Osteoblast (primary cell): ENCODE data around the gene ILKAP. TPM values are rescaled to one million over a fixed set of nuclear protein-coding genes. Genes with fewer than 3 reads are reported as not detected.

Experiments used
- DNase-seq: peaks from one replicate; pipeline ENCODE4 v3.0.0; 2011; ENCODE audit warnings: low spot score, mixed read lengths; ENCODE audit not compliant: insufficient read length; ENCODE audit errors: missing footprints
- H2AFZ ChIP-seq: 2 replicates; pipeline ENCODE4 v1.6.0; 2011; ENCODE audit warnings: mild to moderate bottlenecking, low read length
- H3K27ac ChIP-seq: 2 replicates; pipeline ENCODE4 v1.5.1; 2011; ENCODE audit warnings: mild to moderate bottlenecking, low read depth, low read length, moderate library complexity
- H3K27me3 ChIP-seq: 2 replicates; pipeline ENCODE4 v1.6.0; 2012; ENCODE audit warnings: mild to moderate bottlenecking, control low read depth, inconsistent platforms, low read length, moderate library complexity; ENCODE audit not compliant: insufficient read depth
- H3K36me3 ChIP-seq: 2 replicates; pipeline ENCODE4 v1.5.1; 2011; ENCODE audit warnings: mild to moderate bottlenecking, low read length, control low read depth, moderate library complexity; ENCODE audit not compliant: insufficient read depth
- H3K4me1 ChIP-seq: 2 replicates; pipeline ENCODE4 v1.5.1; 2011; ENCODE audit warnings: mild to moderate bottlenecking, low read length, control low read depth, moderate library complexity; ENCODE audit not compliant: insufficient read depth
- H3K4me2 ChIP-seq: 2 replicates; pipeline ENCODE4 v1.6.0; 2011; ENCODE audit warnings: mild to moderate bottlenecking, low read length; ENCODE audit not compliant: insufficient read depth
- H3K4me3 ChIP-seq: fragments of 200-600 bp; sonication (generic); 3 replicates; pipeline ENCODE4 v1.5.1; 2012; ENCODE audit warnings: mild to moderate bottlenecking, low read length, inconsistent platforms; ENCODE audit not compliant: insufficient read depth
- H3K79me2 ChIP-seq: 2 replicates; pipeline ENCODE4 v1.6.0; 2012; ENCODE audit warnings: mild to moderate bottlenecking, low read length, control low read depth, inconsistent platforms; ENCODE audit not compliant: insufficient read depth
- H3K9me3 ChIP-seq: 2 replicates; pipeline ENCODE4 v1.5.1; 2011; ENCODE audit warnings: low read depth, low read length, control low read depth
- H4K20me1 ChIP-seq: 2 replicates; pipeline ENCODE4 v1.6.0; 2012; ENCODE audit warnings: mild to moderate bottlenecking, low read length, control low read depth; ENCODE audit not compliant: insufficient read depth
- CTCF ChIP-seq: IDR thresholded peaks from 2 replicates; pipeline ENCODE4 v1.5.1; 2011; ENCODE audit warnings: mild to moderate bottlenecking, low read depth, low read length, moderate library complexity; ENCODE audit errors: extremely low read depth
- total RNA-seq: library from RNA; depleted of rRNA; stranded (reverse); fragments of >200 nt; gene quantifications from 2 replicates; pipeline ENCODE4 v1.2.3, GENCODE V29; 2012

The ILKAP gene
- total RNA-seq, 1 donor = 24.2 TPM

- no peak overlapping the region for H3K27ac ChIP-seq
- no peaks in the 10 kb centered on the region for H3K9me3 ChIP-seq
- H3K27me3 ChIP-seq = no peaks in the 10 kb centered on the region
- H4K20me1 ChIP-seq = no peaks in the 10 kb centered on the region
- H3K4me3 ChIP-seq = no peak overlapping the region
- H3K36me3 ChIP-seq = no peaks in the 10 kb centered on the region
- H2AFZ ChIP-seq = no peak overlapping the region
- no peak for TF ChIP-seq CTCF
- no peak overlapping the region for H3K4me2 ChIP-seq
- no peaks in the 10 kb centered on the region for H3K4me1 ChIP-seq
- DNase-seq = no peak
- H3K79me2 ChIP-seq = no peaks in the 10 kb centered on the region
These were observed 54.5 kb downstream of the ILKAP start for GRCh38 chr2:238148981-238149380.

- Histone ChIP-seq H4K20me1 (no peaks in the 10 kb centered on the region), H3K4me3 (no peak overlapping the region), H3K27me3 (no peaks in the 10 kb centered on the region), H3K79me2 (no peaks in the 10 kb centered on the region), H3K27ac (no peak overlapping the region), H3K4me1 (peaks cover 8% of the 10 kb centered on the region), H2AFZ (no peak overlapping the region), H3K9me3 (no peaks in the 10 kb centered on the region), H3K36me3 (no peaks in the 10 kb centered on the region), H3K4me2 (no peak overlapping the region)
- no peak for DNase-seq
- no peak for TF ChIP-seq CTCF
These were observed 56.5 kb downstream of the ILKAP start for GRCh38 chr2:238146884-238147544.

GRCh38 chr2:238145851-238146250 lies 57.6 kb downstream of the ILKAP start:
- DNase-seq = no peak
- peaks cover 11% of the 10 kb centered on the region for H3K4me1 ChIP-seq
- H3K79me2 ChIP-seq = no peaks in the 10 kb centered on the region
- no peak overlapping the region for H2AFZ ChIP-seq
- H3K27ac ChIP-seq = no peak overlapping the region
- no peak overlapping the region for H3K4me3 ChIP-seq
- TF ChIP-seq CTCF = no peak
- no peaks in the 10 kb centered on the region for H3K9me3 ChIP-seq
- H3K36me3 ChIP-seq = no peaks in the 10 kb centered on the region
- no peak overlapping the region for H3K4me2 ChIP-seq
- no peaks in the 10 kb centered on the region for H3K27me3 ChIP-seq
- H4K20me1 ChIP-seq = no peaks in the 10 kb centered on the region

- TF ChIP-seq CTCF = no peak
- H3K4me1 ChIP-seq = peaks cover 11% of the 10 kb centered on the region
- no peak overlapping the region for H2AFZ ChIP-seq
- H3K79me2 ChIP-seq = no peaks in the 10 kb centered on the region
- H3K4me2 ChIP-seq = no peak overlapping the region
- H3K27ac ChIP-seq = no peak overlapping the region
- H3K4me3 ChIP-seq = no peak overlapping the region
- H3K36me3 ChIP-seq = no peaks in the 10 kb centered on the region
- no peaks in the 10 kb centered on the region for H3K9me3 ChIP-seq
- no peaks in the 10 kb centered on the region for H3K27me3 ChIP-seq
- DNase-seq = no peak
- no peaks in the 10 kb centered on the region for H4K20me1 ChIP-seq
These were observed 58.4 kb downstream of the ILKAP start for GRCh38 chr2:238145046-238145445.
